Activated CD8-positive, alpha-beta memory T cell treated with anti-CD3 and anti-CD28 coated beads, Interleukin-2, amount 50 U/mL, for 24 hours (primary cell): Measurements from ENCODE around the gene PELI3.
A peak's percentile ranks its signal among the peaks of the same experiment; 100 is the strongest.

Experiments
- DNase-seq: peaks from one replicate; pipeline ENCODE4 v3.0.0-alpha.2; 2020; ENCODE audit errors: extremely low read depth

Gene PELI3

DNA sequence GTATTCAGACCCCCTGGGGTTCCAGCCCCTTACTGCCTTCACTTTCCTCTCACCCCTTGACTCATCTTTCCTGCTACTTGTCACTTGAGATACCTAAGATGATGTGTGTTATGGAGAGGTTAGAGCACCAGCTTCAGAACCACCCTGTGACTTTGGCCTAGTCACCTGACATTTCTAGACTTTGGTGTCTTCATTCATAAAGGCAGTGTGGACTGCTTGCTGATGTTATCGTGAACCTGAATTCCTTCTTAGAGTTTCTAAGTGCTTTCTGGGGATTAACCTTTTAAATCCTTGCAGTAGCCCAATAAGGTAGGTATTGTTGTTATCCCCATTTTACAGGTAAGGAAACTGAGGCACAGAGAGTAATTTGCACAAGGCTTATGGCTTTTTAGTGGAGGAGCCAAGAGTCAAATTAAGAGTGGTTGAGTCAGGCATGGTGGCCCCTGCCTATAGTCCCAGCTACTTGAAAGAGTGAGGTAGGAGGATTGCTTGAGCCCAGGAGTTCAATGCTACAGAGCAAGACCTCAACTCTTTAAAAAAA, 38.6 kb downstream of the PELI3 start:
- no peak for DNase-seq

DNA sequence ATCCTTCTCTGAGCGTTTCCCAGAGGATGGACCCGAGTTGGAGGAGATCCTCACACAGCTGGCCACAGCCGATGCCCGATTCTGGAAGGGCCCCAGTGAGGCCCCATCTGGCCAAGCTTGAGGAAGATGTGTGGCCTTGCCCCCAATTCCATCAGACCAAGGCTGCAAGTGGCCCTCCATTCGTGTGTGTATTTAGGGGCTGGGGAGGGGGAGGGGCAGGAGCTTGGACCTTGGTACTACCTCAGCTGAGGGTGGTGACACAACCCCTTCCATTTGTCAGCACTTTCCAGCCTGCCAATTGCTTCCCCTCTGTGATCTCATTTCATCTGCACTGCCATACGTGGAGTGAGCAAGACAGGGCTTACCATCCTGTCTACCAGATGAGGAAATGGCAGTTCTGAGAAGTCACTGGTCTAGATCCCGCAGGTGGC, 42.4 kb downstream of the PELI3 start:
- no peak for DNase-seq

DNA sequence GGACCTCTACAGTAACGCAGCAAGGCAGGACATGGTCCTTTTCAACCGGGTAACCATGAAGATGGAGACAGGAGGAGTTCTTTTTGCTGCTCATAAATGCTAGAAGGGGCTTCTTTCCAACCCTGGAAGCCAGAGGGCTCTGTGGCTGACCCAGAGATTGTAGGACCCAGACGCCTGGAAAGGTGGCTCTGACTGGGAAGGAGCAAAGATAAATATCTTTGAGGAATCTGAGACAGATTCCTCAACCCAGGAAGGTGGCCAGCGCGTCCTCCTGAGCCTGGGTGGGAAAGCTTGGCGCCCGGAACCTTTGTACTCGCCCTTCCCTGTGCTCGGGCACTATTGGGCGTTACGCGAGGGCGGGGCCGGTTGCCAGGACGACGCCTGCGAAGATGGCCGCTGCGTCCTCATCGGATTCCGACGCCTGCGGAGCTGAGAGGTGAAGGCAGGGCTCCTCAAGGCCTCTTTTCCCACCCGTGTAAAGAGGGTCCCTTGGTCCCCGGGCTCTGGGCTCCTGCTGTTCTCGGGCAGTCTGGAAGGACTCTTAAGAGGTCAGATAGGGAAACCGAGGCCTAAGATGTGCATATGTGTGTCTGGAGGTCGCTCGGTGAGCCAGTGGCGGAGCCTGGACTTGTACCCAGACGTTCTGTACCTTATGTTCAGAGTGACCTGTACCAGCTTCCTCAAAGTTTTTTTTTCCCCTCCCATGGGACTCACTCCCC, 43.7 kb downstream of the PELI3 start, which contains the start of gene BBS1:
Gene BBS1, plus strand, starts transcription at position 365 of the 719 bp plus-strand sequence. Its CDS starts 25 bp downstream, at position 390.
- DNase-seq, result peak; percentile 58

- no peak for DNase-seq
These were observed 44.3 kb downstream of the PELI3 start for GRCh38 chr11:66510990-66511339.

GRCh38 chr11:66523611-66524010, 56.9 kb downstream of the PELI3 start:
- no peak for DNase-seq

DNA sequence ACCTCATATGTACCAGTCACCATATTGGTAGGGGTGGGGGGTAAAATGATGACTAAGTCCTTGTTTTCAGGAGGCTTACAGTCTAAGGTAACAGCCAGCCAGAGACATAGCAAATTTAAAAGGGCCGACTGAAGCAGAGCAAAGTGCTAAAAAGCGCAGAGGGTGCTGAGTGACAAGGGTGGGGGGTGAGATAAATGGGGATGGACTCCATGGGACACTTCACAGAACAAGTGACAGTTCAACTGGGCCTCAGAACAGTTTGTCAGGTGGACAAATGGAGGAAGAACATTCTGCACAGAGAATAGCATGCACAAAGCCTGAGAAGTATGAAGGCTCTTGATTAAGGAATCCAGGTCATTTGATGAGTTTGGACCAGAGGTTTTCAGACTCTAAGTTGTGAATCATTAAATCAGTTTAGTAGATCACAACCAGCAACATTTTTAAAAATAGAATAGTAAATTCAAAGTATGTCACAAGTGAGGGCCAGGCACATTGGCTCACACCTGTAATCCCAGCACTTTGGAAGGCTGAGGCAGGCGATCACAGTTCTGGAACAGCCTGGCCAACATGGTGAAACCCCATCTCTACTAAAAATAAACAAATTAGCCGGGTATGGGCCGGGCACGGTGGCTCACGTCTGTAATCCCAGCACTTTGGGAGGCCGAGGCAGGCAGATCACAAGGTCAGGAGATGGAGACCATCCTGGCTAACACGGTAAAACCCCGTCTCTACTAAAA, 57.8 kb downstream of the PELI3 start:
- no peak for DNase-seq
